Epithelial cell of prostate (primary cell): ENCODE measurements around the gene ARHGAP4.

Source experiments
- DNase-seq: peaks from one replicate; pipeline ENCODE4 v3.0.0-alpha.2; 2011; ENCODE audit warnings: low read depth, low spot score
- H3K27ac ChIP-seq: fragments of 450-650 bp; 2 replicates; pipeline ENCODE4 v1.5.1; 2017; ENCODE audit warnings: mild to moderate bottlenecking

ARHGAP4 gene

GRCh38 chrX:153885208-153885787 lies 40.8 kb downstream of the ARHGAP4 start:
- no peak overlapping the region for H3K27ac ChIP-seq
- no peak for DNase-seq

GRCh38 chrX:153884590-153884989 lies 41.5 kb downstream of the ARHGAP4 start:
- no peak for DNase-seq
- H3K27ac ChIP-seq = no peak overlapping the region

DNA sequence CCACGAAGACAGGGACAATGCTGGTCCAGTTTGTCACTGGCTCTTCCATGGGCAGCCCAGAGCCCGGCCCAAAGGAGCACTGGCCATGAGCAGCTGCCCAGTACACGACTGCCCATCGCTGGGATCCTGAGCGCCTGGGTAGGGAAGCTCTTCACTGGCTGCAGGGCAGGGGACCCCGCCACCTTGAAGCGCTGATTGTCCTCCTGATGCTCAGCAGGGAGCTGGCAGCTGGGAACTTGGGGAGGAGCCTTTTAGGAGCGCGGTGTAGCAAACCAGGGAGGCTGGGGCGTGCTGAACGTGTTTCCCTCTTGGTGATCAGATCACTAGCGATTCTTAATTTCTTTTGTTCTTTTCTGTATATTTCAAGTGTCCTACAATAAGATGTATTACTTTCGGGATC lies 41.9 kb downstream of the ARHGAP4 start:
- DNase-seq = no peak
- H3K27ac ChIP-seq = no peak overlapping the region

DNA sequence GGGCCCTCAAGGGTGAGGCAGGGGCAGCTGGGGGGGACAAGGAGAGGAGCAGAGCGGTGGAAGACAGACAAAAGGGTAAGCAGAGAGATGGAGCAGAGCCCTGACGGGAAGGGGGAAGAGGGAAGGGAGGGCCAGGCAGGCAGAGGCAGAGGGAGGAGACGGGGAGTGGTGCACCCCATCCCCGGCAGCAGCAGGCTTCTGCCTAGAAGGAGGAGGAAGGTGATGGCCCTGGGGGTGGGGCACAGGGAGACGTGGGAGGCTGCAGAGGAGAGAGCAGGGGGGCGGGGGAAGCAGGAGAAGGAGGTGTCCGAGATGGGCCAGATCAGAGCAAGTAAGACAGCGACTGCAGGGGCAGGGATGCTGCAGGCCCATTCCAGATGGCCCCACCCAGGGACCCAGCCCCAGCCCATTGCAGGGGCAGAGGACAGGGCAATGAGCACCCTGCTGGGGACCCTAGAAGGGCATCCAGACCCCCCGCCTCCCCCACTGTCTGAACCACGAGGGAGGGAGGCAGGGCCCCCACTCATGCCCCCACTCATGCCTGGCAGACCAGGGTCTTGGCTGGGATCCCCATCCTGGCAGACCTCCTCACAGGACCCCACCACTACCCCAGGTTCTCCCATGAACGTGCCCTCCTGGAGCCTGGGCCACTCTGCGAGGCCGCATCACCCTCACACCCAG lies 42.8 kb downstream of the ARHGAP4 start:
- no peak for DNase-seq
- no peak overlapping the region for H3K27ac ChIP-seq

DNA sequence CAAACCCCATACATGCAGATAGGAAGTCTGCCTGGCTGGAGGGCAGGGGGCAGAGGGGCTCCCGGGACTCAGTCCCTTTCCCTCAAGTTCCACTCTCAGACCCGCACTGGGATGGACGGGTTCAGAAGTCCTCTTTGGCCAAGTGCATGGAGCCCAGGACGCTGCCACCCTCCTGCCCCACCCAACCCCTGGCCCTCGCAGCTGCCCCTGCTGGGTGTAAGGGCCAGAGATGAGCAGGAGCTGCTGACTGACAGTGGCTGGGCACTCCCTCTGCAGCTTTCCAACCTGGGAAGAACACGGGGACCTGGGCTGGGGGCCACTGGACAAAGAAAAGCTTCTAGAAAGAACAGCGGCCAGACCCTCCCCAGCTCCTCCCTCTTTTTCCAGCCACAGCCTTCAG lies 43.5 kb downstream of the ARHGAP4 start:
- DNase-seq = no peak
- H3K27ac ChIP-seq = no peak overlapping the region

- H3K27ac ChIP-seq = no peak overlapping the region
- no peak for DNase-seq
Observed at GRCh38 chrX:153882086-153882498, 44.0 kb downstream of the ARHGAP4 start.

DNA sequence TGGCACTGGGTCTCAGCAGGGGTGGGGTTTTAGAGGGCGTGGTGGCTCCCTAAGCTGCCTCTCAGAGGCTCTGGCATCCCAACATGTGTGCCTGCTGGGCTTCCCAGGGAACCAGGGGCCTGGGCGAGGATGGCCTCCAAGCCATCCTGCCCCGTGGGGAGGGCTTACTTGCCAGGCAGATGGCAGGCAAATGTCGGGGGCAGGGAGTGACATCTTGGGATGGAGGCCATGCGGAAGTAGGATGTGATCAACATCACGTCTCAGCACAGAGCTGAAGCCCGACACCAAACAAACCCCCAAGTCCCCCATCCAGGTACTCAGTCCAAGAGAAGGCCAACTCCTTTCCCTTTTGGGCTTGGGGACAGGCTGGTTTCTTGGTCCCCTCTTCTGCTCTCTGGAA lies 44.8 kb downstream of the ARHGAP4 start:
- H3K27ac ChIP-seq = no peak overlapping the region
- DNase-seq = no peak

- no peak overlapping the region for H3K27ac ChIP-seq
- no peak for DNase-seq
Observed at GRCh38 chrX:153880440-153880815, 45.6 kb downstream of the ARHGAP4 start.

- H3K27ac ChIP-seq = no peak overlapping the region
Observed at GRCh38 chrX:153879741-153880439, 46.2 kb downstream of the ARHGAP4 start.

DNA sequence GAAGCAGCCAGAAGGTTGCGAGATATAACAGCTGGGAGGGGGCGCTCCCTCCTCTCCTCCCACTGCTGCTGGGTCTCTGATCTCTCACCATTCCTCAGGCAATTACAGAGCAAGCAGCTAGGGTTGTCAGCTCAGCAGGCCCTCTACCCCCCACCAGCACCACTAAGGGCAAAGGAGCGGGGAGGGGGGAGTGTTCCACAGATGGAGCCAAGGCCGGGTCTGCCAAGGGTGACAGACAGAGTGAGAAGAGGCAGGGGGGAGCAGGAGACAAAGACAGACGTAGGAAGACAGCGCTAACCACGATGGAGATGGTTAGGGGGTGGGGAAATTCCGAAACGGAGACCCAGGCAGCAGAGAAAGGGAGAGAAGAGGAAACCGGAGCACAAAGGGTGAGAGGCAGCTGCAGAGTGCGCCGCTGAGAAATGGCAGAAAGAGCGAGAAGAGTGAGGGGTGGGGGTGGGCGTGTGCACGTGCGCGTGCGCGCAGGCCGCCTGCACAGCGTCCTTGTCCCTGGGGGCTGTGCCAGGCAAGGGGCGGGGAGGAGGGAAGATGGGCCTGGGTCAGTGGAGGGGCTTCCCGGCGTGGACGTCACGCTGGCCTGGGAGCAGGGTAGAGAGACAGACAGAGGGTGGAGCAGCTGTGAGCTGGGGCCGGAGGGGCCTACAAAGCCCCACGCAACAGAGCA lies 47.0 kb downstream of the ARHGAP4 start:
- no peak overlapping the region for H3K27ac ChIP-seq
- DNase-seq = no peak

More at GRCh38 chrX:153879741-153880439, 46.2 kb downstream of the ARHGAP4 start:
- no peak for DNase-seq

GRCh38 chrX:153878345-153878744 lies 47.7 kb downstream of the ARHGAP4 start:
- no peak overlapping the region for H3K27ac ChIP-seq
- no peak for DNase-seq

DNA sequence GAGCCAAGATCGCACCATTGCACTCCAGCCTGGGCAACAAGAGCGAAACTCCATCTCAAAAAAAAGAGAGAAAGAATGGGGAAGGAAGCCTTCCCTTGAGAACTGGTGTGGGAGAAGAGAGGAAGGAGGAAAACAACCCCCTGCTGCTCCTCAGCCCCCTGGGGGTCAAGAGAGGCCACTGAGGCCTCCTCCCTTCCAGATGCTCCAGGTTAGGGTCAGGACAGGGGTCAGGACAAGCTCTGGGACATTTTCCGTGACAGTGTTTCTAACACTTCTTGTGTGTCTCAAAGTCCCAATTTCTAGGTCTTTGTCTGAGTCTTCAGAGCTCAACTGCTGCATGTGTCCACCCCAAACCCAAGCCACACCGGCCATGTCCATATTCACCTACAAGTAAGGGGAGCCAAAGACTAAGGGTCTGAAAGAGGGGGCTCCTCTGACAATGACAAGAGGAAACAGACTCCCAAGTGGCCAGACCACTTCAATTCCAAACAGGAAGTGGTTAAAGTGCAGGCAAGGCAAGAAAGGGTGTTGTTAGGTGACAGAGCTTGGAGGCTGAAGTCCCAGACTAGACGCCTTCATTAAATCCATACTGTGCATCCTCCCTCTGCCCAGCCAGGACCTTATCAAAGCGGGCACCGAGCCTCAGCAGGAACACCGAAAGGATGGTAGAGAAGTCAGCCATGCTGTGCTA lies 48.3 kb downstream of the ARHGAP4 start:
- H3K27ac ChIP-seq = no peak overlapping the region
- no peak for DNase-seq

GRCh38 chrX:153876112-153876491 lies 50.0 kb downstream of the ARHGAP4 start:
- no peak for DNase-seq
- H3K27ac ChIP-seq = no peak overlapping the region

DNA sequence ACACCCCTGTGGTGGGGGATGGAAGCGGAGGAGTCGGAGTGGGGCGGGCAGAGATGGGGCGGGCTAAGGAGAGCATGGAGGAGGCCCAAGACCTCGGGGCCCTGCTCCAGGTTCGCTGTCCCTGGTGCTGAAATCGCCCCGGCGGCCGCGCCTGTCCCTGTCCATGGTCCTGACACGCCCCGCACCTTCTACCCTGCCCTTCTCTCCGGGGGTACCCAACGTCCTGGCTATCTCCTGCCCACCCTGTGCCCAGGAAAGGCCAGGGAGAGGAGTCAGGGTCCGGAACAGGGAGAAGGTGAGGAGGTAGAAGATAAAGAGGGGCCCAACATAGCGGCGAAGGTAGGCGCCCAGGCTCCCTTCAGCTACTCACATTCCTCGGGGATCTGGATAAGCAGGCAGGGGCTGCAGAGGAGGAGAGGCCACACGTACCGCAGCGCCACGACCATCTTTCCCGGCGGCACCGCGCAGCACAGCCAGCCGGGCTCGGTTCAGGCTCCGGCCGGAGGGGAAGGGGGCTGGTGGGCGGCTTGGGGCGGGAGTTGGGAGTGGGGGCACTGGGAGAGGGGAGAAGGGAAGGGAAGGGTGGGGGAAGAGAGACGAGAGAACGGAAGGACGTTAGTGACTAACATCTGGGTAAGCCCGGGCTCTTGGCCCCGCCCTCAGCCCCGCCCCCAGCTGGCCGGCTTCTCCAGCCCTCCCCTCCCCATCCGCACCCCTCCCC lies 50.5 kb downstream of the ARHGAP4 start:
- DNase-seq = no peak
- no peak overlapping the region for H3K27ac ChIP-seq

- H3K27ac ChIP-seq = no peak overlapping the region
- no peak for DNase-seq
Observed at GRCh38 chrX:153874366-153875125, 51.5 kb downstream of the ARHGAP4 start.

DNA sequence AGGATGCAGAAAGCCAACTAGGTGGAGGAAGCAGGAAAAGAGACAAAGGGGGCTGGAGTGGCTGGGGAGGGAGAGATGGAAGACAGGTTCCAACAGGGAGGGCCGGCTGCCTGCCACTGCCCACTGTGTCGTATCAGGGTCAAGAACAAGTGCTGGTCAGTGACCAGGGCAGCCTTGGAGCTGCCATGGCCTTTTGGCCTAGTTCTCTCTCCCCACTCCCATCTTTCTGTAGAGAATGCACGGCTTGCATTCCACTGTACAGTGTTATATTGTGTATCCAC lies 52.0 kb downstream of the ARHGAP4 start:
- DNase-seq = no peak
- no peak overlapping the region for H3K27ac ChIP-seq

DNA sequence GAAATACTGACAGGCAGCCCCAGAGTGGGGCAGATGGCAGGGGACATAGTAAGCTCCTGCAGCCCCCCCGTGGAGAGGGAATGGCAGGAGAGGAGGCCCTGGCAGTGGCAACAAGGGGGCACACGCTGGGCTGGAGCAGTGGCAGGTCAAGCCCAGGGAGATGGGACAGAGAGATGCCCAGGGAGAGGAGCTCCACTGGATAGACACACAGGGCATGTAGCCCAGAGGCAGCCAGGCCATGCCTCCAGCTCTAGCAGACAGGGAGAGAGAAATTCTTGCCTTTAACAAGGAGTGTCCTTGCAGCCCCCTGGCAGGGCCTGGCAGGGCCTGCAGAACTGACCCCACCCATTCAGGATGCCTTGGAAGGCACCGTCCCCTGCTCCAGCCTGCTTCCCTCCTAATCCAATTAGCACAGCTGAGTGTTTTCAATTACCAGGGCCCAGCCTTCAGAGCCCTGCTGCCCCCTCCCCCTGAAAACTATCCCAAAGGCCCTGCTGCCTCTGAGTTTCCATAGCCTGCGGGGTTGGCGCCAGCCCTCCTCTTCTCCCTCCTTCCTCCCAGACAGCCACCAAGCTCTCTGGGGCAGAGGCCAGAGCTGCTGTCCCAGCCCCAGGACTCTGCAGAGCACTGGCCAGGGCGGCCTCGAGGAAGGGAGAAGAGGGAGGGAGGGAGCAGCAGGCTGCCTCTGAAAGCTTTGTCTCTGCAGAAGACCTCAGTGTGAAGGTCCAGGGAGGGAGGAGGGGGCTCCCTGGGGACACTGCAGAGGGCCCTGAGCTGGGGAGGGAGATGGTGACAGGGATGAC lies 52.6 kb downstream of the ARHGAP4 start:
- no peak for DNase-seq
- no peak overlapping the region for H3K27ac ChIP-seq

DNA sequence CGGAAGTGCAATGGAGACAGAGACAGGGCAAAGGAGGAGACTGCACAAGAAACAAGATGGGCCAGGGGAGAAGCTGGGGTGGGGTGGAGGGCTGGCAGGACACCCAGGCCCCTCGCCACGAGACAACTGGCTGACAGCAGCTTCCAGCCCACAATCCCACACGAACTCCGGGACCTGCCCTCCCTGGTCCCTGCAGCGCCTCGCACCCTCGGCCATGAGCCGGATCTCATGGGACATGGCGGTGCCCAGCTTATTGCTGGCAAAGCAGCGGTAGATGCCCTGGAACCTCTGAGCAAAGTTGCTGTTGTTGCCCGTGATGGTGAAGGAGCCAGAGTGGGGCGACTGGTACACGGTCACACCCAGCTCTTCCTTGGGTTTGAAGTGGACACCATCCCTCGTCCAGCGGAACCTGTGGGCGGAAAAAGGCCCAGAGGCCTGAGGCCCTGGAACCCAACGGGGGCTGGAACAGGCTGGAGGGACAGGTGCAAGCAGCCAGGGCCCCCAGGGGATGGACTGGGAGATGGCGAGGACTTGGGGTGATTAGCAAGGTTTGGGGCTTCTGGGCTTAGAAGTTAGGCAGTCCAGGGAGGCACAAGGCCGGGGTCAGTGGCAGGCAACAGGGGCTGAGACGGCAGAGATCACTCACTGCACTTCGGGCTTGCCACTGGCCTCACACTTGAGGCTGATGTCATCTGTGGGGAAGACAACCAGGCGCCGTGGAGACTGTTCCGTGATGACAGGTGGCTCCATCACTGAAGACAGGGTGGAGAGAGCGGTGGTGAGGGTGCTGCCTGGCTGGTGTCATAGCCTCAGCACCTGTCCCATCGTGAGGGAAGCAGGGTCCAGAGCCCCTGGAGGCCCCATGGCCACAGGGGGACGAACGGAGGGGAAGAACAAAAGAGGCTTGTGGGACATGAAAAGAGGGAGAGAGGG lies 53.9 kb downstream of the ARHGAP4 start:
- no peak for DNase-seq
- H3K27ac ChIP-seq = no peak overlapping the region
